MCF 10A (cell line): ENCODE results near the gene RNPS1. TPM values are rescaled to one million over a fixed set of nuclear protein-coding genes. Genes with fewer than 3 reads are reported as not detected.

Experiments used
- BruUV-seq: library from RNA; stranded (reverse); fragments of 400-500 nt; replicated peaks from 2 replicates; lab custom pipeline; 2021; lab: Mats Ljungman, UMichigan
- CTCF ChIA-PET: fragments of 300-600 bp; sonication (Branson Sonifier 250); formaldehyde crosslinking; extraction: SDS; loops from one replicate; lab custom pipeline; 2021; ENCODE audit warnings: antibody characterized with exemption, inconsistent platforms; lab: Yijun Ruan, JAX
- POLR2A ChIA-PET: fragments of 300-600, 350-650 bp; sonication (Branson Sonifier 250); formaldehyde crosslinking; extraction: SDS; loops from one replicate; lab custom pipeline; 2020; ENCODE audit warnings: antibody characterized with exemption, inconsistent platforms; lab: Yijun Ruan, JAX
- DNase-seq: peaks from one replicate; pipeline ENCODE4 v3.0.0-alpha.2; 2018; ENCODE audit not compliant: unreplicated experiment
- H3K27ac Mint-ChIP-seq: one replicate; pipeline ENCODE4 v1.8.0; 2022; ENCODE audit warnings: mild to moderate bottlenecking, low read depth, mixed read lengths; ENCODE audit not compliant: unreplicated experiment
- H3K27me3 Mint-ChIP-seq: one replicate; pipeline ENCODE4 v1.8.0; 2022; ENCODE audit warnings: mixed read lengths; ENCODE audit not compliant: insufficient read depth, unreplicated experiment
- H3K36me3 Mint-ChIP-seq: one replicate; pipeline ENCODE4 v1.8.0; 2022; ENCODE audit warnings: mild to moderate bottlenecking, moderate library complexity, mixed read lengths; ENCODE audit not compliant: insufficient read depth, unreplicated experiment
- H3K4me1 Mint-ChIP-seq: one replicate; pipeline ENCODE4 v1.8.0; 2022; ENCODE audit warnings: mixed read lengths; ENCODE audit not compliant: insufficient read depth, unreplicated experiment
- H3K4me3 Mint-ChIP-seq: one replicate; pipeline ENCODE4 v1.8.0; 2022; ENCODE audit warnings: mild to moderate bottlenecking, moderate library complexity, mixed read lengths; ENCODE audit not compliant: unreplicated experiment
- H3K9me3 Mint-ChIP-seq: one replicate; pipeline ENCODE4 v1.8.0; 2022; ENCODE audit warnings: mixed read lengths; ENCODE audit not compliant: unreplicated experiment
- intact Hi-C: fragments of 100-400 bp; cut with micrococcal nuclease; formaldehyde crosslinking; loops from 2 replicates; pipeline ENCODE4 v1.14.1; 2022
- total RNA-seq: library from RNA; stranded (reverse); gene quantifications from 2 replicates; pipeline ENCODE4 v1.2.3, GENCODE V29; 2022
- TF ChIP-seq, protein P1 (sequence below): fragments of 200-600 bp; IDR thresholded peaks from one replicate; pipeline ENCODE4 v1.8.0; 2022; ENCODE audit warnings: antibody characterized with exemption, mild to moderate bottlenecking; ENCODE audit not compliant: unreplicated experiment

Gene RNPS1
- total RNA-seq, 1 experiment from 2014 or later = 245 TPM

DNA sequence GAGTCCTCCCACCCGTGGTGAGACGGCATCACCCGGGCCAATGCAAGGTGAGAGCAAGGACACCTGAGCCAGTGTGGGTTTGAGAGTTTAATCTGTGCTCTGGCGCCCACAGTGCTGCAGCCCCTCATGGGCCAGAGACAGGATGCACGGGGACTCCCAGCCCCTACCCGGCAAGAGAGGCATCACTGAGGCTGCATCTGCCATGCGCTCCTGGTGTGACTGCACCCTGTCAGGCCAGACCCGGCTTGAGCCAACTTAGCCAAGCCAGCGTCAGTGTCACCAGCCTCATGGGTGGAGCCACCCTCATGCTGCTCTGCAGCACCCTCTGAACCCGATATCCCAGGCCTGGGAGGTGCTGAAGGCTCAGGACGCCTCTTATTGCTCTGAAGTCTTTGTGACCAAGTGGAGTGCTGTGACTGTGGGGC is 56.0 kb downstream of the RNPS1 start:
- peak overlapping the region; percentile 33 for H3K27ac Mint-ChIP-seq
- BruUV-seq = no TSS peak
- peaks cover 27% of the 10 kb centered on the region for H3K4me1 Mint-ChIP-seq
- no peaks in the 10 kb centered on the region for H3K9me3 Mint-ChIP-seq
- no peaks in the 10 kb centered on the region for H3K27me3 Mint-ChIP-seq
- peaks cover 38% of the 10 kb centered on the region for H3K36me3 Mint-ChIP-seq
- TF ChIP-seq, protein P1, sequence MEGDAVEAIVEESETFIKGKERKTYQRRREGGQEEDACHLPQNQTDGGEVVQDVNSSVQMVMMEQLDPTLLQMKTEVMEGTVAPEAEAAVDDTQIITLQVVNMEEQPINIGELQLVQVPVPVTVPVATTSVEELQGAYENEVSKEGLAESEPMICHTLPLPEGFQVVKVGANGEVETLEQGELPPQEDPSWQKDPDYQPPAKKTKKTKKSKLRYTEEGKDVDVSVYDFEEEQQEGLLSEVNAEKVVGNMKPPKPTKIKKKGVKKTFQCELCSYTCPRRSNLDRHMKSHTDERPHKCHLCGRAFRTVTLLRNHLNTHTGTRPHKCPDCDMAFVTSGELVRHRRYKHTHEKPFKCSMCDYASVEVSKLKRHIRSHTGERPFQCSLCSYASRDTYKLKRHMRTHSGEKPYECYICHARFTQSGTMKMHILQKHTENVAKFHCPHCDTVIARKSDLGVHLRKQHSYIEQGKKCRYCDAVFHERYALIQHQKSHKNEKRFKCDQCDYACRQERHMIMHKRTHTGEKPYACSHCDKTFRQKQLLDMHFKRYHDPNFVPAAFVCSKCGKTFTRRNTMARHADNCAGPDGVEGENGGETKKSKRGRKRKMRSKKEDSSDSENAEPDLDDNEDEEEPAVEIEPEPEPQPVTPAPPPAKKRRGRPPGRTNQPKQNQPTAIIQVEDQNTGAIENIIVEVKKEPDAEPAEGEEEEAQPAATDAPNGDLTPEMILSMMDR = no peak
- intact Hi-C loops = loop anchor here (5.0 kb wide), 1 partner anchor 60 kb away; no protein-coding TSS in a partner anchor
- CTCF ChIA-PET = interaction anchor here (0.9 kb wide), 1 partner anchor 39 kb away, joined by 3 read pairs; the partner anchor contains the start of gene ECI1
- H3K4me3 Mint-ChIP-seq = peak overlapping the region; percentile 72
- POLR2A ChIA-PET = interaction anchor here (0.7 to 1.8 kb wide), 15 partner anchors 11 to 321 kb away, joined by 3 to 8 read pairs (median 6); partner anchors contain the start of genes E4F1, ECI1, GFER and RPS2
- no peak for DNase-seq

DNA sequence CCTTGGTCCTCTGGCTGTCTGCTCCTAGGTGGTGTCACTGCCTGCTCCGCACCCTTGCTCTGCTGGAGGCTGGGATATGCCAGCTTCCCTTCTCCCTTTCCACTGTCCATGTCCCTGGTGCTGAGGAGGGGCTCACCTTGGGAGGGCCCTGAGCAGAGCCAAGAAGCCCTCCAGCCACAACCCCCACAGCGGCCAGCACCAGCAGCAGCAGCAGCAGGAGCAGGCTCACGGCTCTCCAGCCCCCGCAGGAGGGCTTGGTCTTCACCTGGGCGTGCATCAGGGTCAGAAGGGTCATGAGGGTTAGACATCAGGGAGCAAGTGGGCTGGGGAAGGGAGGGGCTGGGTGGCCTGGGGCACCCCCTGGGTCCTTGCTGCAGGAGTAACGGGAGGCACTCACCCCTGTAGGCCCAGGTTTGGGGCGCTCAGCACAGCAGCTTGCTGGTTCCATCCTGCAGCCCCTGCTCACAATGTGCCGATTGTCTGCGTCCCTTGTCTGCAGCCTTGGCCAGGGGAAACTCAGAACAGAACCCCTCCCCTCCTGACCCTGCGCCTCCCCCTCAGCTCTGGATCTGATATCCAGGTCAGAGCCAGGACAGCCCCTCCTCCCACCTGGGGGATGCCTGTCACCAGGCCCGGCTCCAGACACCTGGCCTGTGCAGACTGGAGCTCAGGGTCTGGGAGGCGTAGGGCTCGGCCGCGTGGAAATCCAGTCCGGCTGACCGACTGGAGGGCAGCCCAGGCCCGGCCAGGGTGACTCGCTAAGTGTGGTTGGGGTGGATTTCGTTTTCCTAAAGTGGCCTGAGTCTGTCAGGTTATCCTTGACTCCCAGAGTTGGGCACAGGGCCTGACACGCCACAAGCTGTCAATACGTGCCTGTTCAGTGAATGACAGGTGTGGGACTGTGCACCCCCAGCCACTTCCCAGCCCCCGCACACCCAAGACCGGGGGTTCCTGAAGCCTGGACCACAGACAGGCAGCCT is 57.2 kb downstream of the RNPS1 start, which contains the start of gene BRICD5:
BRICD5 (minus strand) TSS at position 478 of the 980 bp plus-strand sequence; CDS start at position 448, 30 bp downstream.
- POLR2A ChIA-PET = interaction anchor here (0.8 to 1.7 kb wide), 2 partner anchors 41 to 56 kb away, joined by 5 to 6 read pairs; partner anchors contain the start of genes ECI1 and TRAF7
- no peak for DNase-seq
- Mint-ChIP-seq H3K9me3 (no peaks in the 10 kb centered on the region), H3K4me1 (peaks cover 27% of the 10 kb centered on the region), H3K27me3 (no peaks in the 10 kb centered on the region), H3K36me3 (peaks cover 44% of the 10 kb centered on the region), H3K27ac (peak within 1 kb of the TSS; percentile 33), H3K4me3 (no peak within 1 kb of the TSS)
- intact Hi-C loops = loop anchor here (5.0 kb wide), 1 partner anchor 58 kb away; no protein-coding TSS in a partner anchor
- CTCF ChIA-PET = interaction anchor here (0.7 to 1.4 kb wide), 2 partner anchors 49 to 948 kb away, joined by 3 to 6 read pairs; no protein-coding TSS in a partner anchor
- TF ChIP-seq, protein P1 = no peak
- BruUV-seq = no TSS peak

DNA sequence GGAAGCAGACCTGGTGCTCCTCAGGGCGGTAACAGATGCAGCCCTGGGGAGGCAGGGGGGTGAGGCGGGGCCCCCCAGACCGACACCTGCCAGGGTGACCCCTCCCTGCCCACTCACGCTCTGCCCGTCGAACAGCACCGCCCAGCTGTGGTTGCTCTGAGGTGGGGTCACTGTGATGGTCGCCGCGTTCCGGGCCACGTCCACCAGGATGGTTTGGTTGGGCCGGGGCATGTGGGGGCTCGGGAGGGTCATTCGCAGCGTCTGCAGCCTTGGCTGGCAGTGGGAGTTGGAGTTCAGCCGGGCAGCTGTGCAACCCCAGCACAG is 58.0 kb downstream of the RNPS1 start:
- Mint-ChIP-seq H3K9me3 (no peaks in the 10 kb centered on the region), H3K36me3 (peaks cover 44% of the 10 kb centered on the region), H3K4me3 (no peak overlapping the region), H3K4me1 (peaks cover 27% of the 10 kb centered on the region), H3K27ac (no peak overlapping the region), H3K27me3 (no peaks in the 10 kb centered on the region)
- ChIA-PET POLR2A (interaction anchor here (1.7 kb wide), 1 partner anchor 55 kb away, joined by 6 read pairs; the partner anchor contains the start of gene TRAF7), CTCF (interaction anchor here (0.7 to 1.4 kb wide), 2 partner anchors 49 to 948 kb away, joined by 3 to 6 read pairs; no protein-coding TSS in a partner anchor)
- intact Hi-C loops = loop anchor here (5.0 kb wide), 1 partner anchor 58 kb away; no protein-coding TSS in a partner anchor
- BruUV-seq = no TSS peak
- no peak for DNase-seq
- TF ChIP-seq, protein P1 = no peak
